HG02678 (cell line): ENCODE results near the gene NRSN2.

ENCODE experiments used
- ATAC-seq: cut with Tn5 transposase; IDR thresholded peaks from one replicate; pipeline ENCODE4 v1.9.1; 2021; ENCODE audit warnings: mild to moderate bottlenecking, moderate library complexity; ENCODE audit not compliant: unreplicated experiment

NRSN2 gene, protein sequence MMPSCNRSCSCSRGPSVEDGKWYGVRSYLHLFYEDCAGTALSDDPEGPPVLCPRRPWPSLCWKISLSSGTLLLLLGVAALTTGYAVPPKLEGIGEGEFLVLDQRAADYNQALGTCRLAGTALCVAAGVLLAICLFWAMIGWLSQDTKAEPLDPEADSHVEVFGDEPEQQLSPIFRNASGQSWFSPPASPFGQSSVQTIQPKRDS

DNA sequence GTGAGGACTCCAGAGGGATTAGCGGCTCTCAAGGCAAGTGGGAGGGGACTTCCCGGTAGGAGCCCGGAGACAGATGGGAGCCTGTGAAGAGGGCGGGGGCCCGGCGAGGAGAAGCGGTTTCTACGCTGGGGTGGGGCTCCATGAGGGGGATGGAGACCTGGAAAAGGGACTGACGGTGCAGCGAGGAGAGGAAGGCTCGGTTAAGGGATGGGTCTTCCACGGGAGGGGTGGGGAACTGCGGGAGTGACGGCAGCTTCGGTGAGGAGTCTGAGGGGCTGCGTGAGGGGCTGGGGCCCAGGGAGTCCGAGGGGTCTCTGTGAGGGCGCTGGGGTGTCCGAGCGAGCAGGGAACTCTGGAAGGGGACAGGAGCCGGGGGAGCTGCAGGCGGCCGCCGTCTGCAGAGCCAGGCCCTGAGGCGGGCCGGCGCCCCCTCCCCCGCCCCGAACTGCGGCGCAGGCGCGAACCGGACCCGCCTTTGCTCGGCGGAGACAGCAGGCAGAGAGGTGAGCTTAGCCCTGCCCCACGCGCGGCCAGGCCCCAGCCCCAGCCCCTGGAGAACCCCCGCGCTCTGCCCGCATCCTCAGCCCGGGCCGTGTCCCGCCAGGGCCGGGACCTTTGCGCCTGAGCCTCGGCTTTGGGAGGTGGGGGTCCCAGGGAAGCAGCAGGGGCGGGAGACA is at the start of gene NRSN2:
TSS of gene NRSN2 (plus strand) at position 472 of the 677 bp plus-strand sequence. CDS start 2,533 bp downstream, outside the sequence.
- ATAC-seq = no peak

DNA sequence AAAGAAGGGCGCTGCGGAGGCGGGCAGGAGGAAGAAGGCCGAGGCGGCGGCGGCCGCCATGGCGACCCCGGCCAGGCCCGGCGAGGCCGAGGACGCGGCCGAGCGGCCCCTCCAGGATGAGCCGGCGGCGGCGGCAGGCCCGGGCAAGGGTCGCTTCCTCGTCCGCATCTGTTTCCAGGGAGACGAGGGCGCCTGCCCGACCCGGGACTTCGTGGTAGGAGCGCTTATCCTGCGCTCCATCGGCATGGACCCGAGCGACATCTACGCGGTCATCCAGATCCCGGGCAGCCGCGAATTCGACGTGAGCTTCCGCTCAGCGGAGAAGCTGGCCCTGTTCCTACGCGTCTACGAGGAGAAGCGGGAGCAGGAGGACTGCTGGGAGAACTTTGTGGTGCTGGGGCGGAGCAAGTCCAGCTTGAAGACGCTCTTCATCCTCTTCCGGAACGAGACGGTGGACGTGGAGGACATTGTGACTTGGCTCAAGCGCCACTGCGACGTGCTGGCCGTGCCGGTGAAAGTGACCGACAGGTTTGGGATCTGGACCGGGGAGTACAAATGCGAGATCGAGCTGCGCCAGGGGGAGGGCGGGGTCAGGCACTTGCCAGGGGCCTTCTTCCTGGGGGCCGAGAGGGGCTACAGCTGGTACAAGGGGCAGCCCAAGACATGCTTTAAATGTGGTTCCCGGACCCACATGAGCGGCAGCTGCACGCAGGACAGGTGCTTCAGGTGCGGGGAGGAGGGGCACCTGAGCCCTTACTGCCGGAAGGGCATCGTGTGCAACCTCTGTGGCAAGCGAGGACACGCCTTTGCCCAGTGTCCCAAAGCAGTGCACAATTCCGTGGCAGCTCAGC is 48.8 kb upstream of the NRSN2 start:
- peak; percentile 24 for ATAC-seq

DNA sequence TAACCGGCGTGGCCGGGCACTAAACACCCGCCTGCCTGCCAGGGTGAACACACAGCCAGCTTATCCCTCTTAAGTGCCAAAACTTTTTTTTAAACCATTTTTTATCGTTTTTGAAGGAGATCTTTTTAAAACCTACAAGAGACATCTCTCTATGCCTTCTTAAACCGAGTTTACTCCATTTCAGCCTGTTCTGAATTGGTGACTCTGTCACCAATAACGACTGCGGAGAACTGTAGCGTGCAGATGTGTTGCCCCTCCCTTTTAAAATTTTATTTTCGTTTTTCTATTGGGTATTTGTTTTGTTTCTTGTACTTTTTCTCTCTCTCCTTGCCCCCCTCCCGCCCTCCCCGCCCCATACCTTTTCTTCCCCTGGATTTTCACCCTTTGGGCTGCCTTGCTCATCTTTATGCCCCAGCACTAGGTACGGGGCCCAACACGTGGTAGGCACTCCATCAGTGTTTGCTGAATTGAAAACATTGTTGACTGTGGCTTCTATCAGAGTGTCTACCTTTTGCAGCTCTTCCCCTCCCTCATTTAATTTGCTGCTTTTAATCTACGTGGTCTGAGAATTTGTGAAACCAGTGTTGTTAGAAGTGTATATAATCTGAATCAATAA is 48.0 kb upstream of the NRSN2 start:
- no peak for ATAC-seq

DNA sequence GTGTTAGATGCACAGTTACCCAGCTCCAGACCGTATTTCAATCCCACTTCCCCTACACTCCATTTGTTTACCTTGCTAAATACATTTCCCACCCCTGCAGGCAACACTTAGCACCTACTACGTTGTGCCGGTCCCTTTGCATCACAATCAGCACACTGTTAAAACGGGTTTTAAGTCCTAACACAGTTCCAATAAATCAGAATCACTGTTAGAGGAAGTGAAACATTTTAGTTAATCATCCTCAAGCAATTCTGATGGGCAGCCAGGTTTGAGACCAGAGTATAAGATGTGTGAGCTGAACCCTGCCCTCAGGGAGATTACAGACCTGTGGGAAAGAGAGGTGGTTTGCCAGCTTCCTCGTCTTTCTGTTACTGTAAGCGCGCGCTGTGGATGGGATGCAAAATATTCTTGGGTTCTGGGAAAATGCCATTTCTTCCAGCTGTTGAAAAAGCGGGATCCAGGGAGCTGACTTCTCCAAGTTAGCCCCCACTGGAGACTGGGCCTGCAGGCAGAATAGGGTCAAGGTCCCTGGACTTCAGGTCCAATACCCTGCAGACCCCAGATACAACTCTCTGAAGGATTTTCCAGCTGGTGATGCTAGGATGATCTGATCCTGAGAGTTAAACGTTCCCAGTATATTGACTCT is 46.4 kb upstream of the NRSN2 start:
- no peak for ATAC-seq

DNA sequence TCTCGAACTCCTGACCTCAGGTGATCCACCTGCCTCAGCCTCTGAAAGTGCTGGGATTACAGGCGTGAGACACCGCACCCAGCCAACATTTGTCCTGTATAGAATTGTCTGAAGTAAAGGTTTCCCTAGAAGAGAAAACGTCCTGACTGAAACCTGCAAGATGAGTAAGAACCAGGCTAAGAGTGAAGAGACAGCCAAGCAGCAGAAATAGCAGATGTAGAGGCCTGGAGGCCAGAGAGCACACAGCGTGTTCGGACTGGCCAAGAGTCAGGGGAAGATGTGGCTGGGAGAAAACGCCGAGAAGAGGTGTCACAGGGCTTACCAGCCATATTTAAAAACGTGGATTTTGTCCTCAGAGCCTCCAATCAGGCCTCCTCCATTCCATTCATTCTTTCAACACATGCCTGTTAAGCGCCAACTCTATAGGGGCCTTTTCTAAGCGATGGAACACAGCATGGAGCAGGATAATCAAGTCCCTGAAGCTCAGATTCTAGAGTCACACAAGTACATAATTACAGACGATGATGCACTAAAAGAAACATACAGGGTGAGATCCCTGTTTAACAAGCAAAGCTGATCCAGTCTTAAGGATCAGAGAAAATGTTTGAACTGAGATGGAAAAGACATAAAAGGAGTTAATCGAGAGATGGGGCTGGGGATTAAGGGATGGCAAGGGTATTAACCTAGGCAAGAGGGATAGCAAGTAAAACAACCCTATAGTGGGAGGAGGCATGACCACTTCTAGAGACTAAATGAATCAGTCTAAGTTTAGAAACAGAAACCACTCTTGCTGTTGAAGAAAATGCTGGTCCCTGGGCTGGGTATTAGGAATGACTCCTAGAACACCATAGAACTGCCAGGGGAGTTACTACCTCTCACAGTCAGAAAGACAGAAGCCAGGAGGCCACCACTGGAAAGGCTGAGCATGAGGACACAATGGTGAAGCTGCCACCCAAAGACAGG is 44.7 kb upstream of the NRSN2 start:
- ATAC-seq = no peak

DNA sequence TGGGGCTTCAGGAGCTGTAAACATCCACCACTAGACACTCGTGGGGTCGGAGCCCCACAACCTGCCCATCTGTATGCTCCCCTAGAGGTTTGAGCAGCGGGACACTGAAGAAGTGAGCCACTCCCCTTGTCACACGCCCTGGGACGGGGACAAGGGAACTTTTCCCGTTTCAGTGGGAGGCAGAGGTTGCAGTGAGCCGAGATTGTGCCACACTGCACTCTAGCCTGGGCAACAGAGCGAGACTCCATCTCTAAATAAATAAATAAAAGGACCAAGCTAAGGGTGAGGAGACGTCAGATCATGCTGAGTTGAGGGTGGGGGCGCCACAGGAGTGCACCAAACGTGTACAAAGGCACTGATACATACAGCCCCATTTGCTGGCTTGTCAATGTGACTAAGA is 41.2 kb upstream of the NRSN2 start:
- no peak for ATAC-seq

DNA sequence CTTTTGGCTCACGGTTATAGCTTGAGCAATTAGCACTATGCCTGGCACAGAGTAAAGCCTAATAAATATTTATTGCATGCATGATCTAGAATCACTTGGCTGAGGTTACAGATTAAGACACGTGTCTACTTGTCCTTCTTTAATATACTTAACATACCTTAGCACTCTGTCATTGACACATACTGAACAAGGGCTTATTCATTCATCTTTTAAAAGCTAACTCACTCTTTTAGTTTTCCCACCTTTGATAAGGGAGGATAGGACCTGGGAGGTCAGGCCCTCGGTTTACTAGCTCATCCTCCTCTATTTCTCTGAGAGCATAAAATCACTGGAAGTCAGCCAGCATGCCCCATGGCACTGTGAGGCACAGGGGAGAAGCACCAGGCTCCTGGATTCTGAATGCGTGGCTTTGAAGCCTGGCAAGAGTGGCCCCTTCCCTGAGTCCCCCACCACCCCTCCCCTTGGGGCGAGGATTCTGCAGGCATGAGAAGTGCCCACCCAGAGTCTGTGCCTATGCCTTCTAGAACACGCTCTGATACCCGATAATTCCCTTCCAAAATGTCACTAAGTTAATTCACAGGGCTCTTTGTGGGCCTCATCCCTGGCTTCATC is 38.4 kb upstream of the NRSN2 start:
- ATAC-seq = no peak

DNA sequence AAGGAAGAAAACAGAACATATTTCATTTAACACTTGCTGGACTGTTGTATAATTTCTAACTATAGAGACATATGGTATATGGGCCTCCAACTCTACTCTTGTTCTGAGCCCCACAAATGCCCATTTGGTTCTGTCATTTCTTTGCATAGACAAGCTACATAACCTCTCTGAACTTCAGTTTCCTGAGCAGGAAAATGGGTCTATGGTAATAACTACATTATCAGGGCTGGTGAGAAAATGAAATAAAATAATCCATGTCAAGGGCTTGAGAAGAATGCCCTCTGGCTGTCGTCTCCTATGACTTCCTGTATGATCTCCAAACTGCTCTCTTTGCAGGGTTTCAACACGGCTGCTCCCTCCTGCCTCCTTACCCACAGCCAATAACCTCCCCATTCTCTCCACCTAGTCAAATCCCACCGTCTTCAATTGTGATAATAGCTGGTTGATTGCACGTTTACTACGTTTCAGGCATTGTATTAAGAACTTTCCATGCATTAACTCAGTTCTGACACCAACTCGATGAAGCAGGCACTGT is 37.5 kb upstream of the NRSN2 start:
- ATAC-seq = no peak

DNA sequence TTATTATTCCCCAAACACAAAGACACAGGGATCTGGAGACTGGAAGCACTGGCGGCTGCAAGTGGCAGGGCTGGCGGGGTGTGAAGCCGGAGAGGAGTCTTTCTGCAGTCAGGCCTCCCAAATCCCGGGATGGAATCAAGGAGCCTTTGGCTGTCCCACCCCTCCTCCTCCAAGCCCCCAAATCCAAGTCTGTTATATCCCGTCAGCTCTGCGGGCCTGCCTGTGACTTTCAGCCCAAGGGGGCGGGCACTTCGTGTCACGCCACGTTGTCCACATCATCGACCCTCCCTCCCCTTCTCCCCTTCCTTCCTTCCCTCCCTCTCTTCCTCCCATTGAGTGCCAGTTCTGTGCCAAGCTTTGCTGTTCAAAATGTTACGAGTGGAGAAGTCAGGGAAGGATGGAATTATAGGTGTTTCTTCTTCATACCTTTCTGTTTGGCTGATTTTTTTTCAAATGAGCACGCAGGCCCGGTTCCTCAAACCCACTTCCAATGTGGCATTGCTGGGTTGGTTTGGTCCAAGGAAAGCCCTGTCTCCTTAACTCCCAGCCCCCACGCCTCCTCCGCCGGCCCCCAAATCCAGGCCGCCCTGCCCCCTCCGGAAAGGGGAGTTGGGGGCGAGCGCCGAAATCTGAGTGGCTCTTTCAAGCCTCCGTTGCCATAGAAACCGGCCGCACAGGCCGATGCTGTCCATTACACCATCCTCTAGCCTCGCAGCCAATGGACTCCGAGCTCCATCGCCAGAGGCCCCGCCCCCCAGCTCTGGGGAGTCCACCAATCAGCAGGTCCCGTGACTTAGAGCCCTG is 36.9 kb upstream of the NRSN2 start:
- ATAC-seq = peak; percentile 99

DNA sequence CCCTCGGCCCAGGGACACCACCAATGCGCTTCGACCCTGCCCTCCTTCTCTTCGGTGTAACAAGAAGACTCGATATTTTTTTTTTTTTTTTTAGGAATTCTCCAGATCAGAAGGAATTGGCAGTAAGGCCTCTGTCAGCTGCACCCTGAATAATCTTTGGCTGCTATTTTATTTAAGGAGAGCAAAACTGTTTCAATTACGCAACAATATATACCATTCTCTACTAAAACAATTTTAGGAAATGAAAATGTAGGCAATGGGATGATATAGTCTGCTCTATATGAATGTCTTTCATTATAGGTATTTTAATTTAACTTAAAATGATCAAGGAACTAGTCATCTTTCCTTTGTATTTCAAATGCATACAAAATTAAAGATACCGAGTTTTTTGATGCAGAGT is 36.3 kb upstream of the NRSN2 start:
- ATAC-seq = no peak

DNA sequence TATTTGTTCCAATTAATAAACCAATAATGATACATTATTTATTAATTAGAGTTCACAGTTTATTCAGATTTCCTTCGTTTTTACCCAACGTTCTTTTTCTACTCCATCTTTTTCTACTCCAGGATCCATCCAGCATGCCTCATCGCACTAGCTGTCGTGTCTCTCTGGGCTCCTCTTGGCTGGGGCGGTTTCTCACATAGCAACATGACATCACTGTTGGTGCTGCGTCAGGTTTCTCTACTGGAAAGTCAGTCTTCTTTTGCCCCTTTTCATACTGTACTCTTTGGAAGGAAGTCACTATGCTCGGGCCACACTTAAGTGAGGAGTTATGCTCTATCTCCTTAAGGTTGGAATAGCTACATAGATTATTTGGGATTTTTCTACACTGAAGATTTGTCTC is 35.3 kb upstream of the NRSN2 start:
- ATAC-seq = no peak

DNA sequence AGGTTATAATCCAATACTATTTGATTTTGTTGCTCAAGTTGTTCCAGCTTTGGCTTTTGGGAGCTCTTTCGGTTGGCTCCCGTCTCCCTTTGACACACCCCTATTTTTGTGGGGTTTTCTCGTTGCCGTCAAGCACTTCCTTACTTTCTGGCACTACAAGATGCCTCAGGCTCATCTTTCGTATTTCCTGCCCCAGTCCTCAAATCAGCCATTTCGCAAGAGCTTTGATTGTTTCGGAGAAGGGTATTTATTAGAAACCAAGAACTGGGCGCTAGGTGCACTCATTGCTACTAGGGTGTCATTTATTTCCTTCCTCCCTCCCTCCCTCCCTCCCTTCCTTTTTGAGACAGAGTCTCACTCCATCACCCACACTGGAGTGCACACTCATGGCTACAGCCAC is 34.8 kb upstream of the NRSN2 start:
- ATAC-seq = no peak

DNA sequence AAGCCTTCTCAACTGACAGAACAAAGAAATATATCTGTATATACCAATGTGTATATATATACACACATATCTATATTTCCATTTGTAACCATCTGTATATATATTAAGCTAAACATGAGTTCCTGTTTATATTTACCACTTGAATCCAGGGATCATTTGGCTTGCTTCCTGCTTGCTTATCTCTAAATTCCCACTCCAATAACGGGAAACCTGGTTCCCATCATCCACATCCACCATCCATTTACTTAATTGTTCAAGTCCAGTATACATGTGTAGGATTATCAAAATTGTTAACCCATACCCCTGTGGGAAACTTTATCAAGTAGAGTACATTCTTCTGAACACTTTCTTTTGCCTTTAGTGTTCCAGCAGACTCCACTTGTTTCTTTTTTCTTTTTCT is 34.0 kb upstream of the NRSN2 start:
- no peak for ATAC-seq

DNA sequence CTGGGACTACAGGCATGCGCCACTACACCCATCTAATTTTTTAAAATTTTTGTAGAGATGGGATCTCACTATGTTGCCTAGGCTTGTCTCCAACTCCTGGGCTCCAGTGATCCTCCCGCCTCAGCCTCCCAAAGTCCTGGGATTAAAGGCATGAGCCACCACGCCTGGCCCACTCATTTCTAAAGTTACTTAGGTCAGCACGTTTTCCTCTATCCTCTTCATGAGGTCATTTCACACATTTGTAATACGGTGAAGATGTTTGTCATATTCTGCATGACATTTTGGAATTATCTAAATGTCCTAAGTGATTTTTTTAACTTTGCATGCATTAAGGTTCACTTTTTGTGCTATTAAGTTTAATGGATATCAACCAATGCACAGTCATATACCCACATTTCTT is 33.5 kb upstream of the NRSN2 start:
- no peak for ATAC-seq

DNA sequence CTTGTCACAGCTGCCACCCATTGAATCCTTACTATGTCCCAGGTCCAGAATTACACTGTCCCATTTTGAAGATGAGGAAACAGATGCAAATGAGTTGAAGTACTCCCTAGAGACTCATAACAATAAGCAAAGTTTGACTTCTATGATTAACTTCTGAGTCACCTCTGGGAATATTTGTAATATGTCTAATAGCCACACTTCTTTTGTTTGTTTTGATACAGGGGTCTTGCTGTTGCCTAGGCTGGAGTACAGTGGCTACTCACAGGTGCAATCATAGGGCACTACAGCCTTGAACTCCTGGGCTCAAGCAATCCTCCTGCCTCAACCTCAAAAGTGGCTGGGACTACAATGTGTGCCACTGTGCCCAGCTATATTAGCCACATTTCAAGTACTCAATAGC is 33.0 kb upstream of the NRSN2 start:
- ATAC-seq = no peak

DNA sequence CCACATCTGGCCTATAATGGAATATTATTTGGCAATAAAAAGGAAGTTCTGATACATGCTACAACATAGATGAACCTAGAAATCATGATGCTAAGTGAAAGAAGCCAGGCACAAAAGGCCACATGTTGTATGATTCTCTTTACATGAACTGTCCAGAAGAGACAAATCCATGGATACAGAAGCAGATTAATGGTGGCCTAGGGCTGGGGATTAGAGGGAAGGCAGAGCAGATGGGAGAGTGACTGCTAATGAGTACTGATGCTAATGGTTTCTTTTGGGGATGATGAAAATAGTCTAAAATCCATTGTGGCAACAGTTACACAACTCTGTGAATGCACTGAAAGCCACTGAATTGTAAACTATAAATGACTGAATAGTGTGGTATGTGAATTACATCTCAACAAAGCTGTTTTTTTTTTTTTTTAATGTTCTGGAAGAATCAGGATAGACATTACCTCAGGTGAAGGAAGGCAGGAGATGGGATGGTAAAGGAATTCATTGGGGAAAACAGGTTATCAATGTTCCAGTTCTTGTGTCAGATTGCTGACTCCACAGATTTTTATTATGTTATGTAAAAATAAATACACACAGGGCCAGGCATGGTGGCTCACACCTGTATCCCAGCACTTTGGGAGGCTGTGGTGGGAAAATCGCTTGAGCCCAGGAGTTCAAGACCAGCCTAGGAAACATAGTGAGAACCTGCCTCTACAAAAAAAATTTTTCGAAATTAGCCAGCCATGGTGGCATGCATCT is 30.4 kb upstream of the NRSN2 start:
- no peak for ATAC-seq

DNA sequence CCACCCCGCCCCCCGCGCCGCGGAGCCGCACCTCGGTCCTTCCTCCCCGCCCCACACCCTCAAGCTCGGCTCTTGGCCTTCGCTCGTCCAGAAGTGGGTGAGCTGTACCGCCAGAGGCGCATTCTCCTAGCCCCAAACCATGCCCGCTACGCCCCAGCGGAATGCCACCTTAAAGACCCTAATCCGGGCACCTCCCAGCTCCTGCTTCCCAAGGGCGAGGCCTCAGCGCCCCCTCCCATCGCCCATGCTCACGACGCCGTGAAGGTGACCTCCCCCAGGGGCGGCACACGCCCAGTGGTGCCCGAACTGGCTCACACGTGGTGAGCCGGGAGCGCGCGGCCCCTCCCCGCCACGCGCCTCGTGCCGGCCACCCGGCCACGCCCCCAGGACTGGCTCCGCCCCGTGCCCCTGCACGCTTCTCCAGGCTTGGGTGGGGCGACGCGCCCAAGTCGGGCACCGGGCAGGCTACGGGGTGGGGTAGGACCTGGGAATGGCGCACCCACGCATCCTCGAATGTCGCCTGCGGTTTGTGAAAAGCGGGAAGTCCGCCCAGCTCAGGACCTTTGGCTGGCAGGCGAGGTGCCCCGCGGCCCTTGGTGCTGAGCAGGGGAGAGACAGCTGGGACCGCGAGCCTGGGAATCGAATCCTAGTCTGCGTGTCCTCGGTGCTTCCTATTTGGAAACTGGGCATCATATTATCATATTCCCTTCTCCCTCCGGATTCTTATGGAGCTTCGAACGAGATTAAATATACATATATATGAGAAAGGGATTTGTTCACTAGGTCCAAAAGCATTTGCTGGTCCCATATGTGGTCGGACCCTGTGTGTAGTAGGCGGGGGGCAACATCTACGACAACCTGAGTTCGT is 22.5 kb upstream of the NRSN2 start:
- peak; percentile 59 for ATAC-seq
